Measurements from ENCODE around the gene BCDIN3D.

Gene BCDIN3D

GRCh38 chr12:49818241-49818895, 24.5 kb downstream of the BCDIN3D start:
- peak; percentile 30 for DNase-seq

- DNase-seq: peak; percentile 19
Observed at GRCh38 chr12:49813131-49813530, 29.8 kb downstream of the BCDIN3D start.

GRCh38 chr12:49811961-49812401, 30.9 kb downstream of the BCDIN3D start:
- DNase-seq: no peak

- DNase-seq: no peak
Observed at GRCh38 chr12:49811136-49811535, 31.8 kb downstream of the BCDIN3D start.

- no peak for DNase-seq
Observed at GRCh38 chr12:49809906-49810389, 33.0 kb downstream of the BCDIN3D start.

- DNase-seq: no peak
Observed at GRCh38 chr12:49809381-49809905, 33.5 kb downstream of the BCDIN3D start.

- no peak for DNase-seq
Observed at GRCh38 chr12:49808686-49809380, 34.1 kb downstream of the BCDIN3D start.

GRCh38 chr12:49807991-49808580, 34.8 kb downstream of the BCDIN3D start:
- no peak for DNase-seq

- DNase-seq: no peak
Observed at GRCh38 chr12:49806877-49807276, 36.0 kb downstream of the BCDIN3D start.

- no peak for DNase-seq
Observed at GRCh38 chr12:49806321-49806813, 36.5 kb downstream of the BCDIN3D start.

- no peak for DNase-seq
Observed at GRCh38 chr12:49805409-49805808, 37.5 kb downstream of the BCDIN3D start.

GRCh38 chr12:49804821-49805220, 38.1 kb downstream of the BCDIN3D start:
- no peak for DNase-seq

GRCh38 chr12:49803693-49804450, 39.0 kb downstream of the BCDIN3D start:
- no peak for DNase-seq

- no peak for DNase-seq
Observed at GRCh38 chr12:49801141-49802063, 41.5 kb downstream of the BCDIN3D start.

- no peak for DNase-seq
Observed at GRCh38 chr12:49800421-49801140, 42.3 kb downstream of the BCDIN3D start.

GRCh38 chr12:49798934-49799333, 44.0 kb downstream of the BCDIN3D start:
- no peak for DNase-seq

- DNase-seq: no peak
Observed at GRCh38 chr12:49798248-49798647, 44.7 kb downstream of the BCDIN3D start.

- DNase-seq: no peak
Observed at GRCh38 chr12:49797449-49797776, 45.5 kb downstream of the BCDIN3D start.

- DNase-seq: no peak
Observed at GRCh38 chr12:49796606-49797448, 46.1 kb downstream of the BCDIN3D start.

GRCh38 chr12:49796155-49796554, 46.8 kb downstream of the BCDIN3D start:
- no peak for DNase-seq
